Measurements from ENCODE around the gene DPPA3.

DNA sequence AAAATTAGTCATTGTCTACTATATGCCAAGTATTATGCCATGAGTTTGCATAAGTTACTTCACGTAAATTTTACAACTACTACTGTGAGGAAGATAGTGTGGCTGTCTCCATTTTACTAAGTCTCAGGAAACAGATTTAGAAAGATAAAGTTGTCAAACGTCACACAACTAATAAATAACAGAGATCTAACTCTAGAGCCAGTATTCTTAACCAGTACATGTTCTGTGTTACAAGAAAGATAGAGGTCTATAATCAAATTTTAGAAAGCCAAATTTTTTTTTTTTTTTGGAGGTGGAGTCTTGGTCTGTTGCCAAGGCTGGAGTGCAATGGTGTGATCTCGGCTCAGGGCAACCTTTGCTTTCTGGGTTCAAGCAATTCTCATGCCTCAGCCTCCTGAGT lies 21.8 kb downstream of the DPPA3 start:
- TF ChIP-seq, protein P1, sequence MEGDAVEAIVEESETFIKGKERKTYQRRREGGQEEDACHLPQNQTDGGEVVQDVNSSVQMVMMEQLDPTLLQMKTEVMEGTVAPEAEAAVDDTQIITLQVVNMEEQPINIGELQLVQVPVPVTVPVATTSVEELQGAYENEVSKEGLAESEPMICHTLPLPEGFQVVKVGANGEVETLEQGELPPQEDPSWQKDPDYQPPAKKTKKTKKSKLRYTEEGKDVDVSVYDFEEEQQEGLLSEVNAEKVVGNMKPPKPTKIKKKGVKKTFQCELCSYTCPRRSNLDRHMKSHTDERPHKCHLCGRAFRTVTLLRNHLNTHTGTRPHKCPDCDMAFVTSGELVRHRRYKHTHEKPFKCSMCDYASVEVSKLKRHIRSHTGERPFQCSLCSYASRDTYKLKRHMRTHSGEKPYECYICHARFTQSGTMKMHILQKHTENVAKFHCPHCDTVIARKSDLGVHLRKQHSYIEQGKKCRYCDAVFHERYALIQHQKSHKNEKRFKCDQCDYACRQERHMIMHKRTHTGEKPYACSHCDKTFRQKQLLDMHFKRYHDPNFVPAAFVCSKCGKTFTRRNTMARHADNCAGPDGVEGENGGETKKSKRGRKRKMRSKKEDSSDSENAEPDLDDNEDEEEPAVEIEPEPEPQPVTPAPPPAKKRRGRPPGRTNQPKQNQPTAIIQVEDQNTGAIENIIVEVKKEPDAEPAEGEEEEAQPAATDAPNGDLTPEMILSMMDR (IDR thresholded peaks at IDR 0.05) = no peak
- TF ChIP-seq POLR2A (IDR thresholded peaks at IDR 0.05) = no peak

Measured in upper lobe of left lung (tissue), 4 donors.